ENCODE measurements around the gene LYRM4.

GRCh38 chr6:5072440-5072839, 188.3 kb downstream of the LYRM4 start:
- TF ChIP-seq POLR2A (IDR thresholded peaks at IDR 0.05; ENCODE audit: low read length) (no peak), GATA1 (IDR thresholded peaks at IDR 0.05; ENCODE audit: low read depth, low read length) (no peak)

Measured in erythroblast (primary cell).